ENCODE data around the gene NDUFA6. TPM values are rescaled to one million over a fixed set of nuclear protein-coding genes. Genes with fewer than 3 reads are reported as not detected.

Gene NDUFA6
- total and polyA plus RNA-seq, 10 of the 15 experiments (the other 5 are each of a cell fraction or from before 2014, with no cell fraction given), result 85.9 to 511 (median 128) TPM

- Histone ChIP-seq H3K27ac (ENCODE audit: control insufficient read depth, insufficient read depth) (no peak overlapping the region), H3K4me1 (ENCODE audit: control insufficient read depth, insufficient read depth, low read length) (no peaks in the 10 kb centered on the region), H3K4me3 (no peak overlapping the region), H3K79me2 (ENCODE audit: control insufficient read depth, insufficient read depth, low read length) (no peaks in the 10 kb centered on the region), H3K27me3 (replicated peaks in 1 of 2; ENCODE audit: control insufficient read depth in 2 of 2, insufficient read depth in 2 of 2, low read length in 1 of 2) (no peaks in the 10 kb centered on the region), H4K20me1 (ENCODE audit: control insufficient read depth, insufficient read depth) (no peaks in the 10 kb centered on the region), H3K36me3 (ENCODE audit: control insufficient read depth in 2 of 2, insufficient read depth in 2 of 2, low read length in 1 of 2) (peaks cover 14 to 28% of the 10 kb centered on the region in 2 experiments), H3K9me3 (replicated peaks; ENCODE audit: control insufficient read depth, insufficient read depth, low read length) (peaks cover 7% of the 10 kb centered on the region; the same call in 1 of the 3 replicates), H2AFZ (ENCODE audit: control insufficient read depth, low read depth, low read length) (no peak overlapping the region), H3K9ac (ENCODE audit: control insufficient read depth, insufficient read depth, low read length) (no peak overlapping the region), H3K4me2 (ENCODE audit: control insufficient read depth, insufficient read depth) (no peak overlapping the region)
- FAIRE-seq (no peak), DNase-seq (ENCODE audit: low read depth, low spot score) (no peak), ATAC-seq (no peak)
- ChIA-PET POLR2A (interaction anchor here (0.6 to 0.8 kb wide), 2 partner anchors 18 to 379 kb away, joined by 3 read pairs; no protein-coding TSS in a partner anchor), RAD21 (ENCODE audit: unreplicated experiment) (no interaction called here), SMC1A (ENCODE audit: uncharacterized antibody, unreplicated experiment) (interaction anchor here (1.0 kb wide), 1 partner anchor 21 kb away, joined by 3 read pairs; no protein-coding TSS in a partner anchor), CTCF (no interaction called here)
- 96% methylated on average over 10 of the region's 10 CpGs for WGBS (ENCODE audit: insufficient coverage, insufficient replicate concordance, low lambda C conversion rate, missing lambda C conversion rate)
- intact Hi-C loops (cut with micrococcal nuclease; ENCODE audit: unreplicated experiment), result no loop called here
- BruUV-seq (replicated peaks), result no TSS peak
- TF ChIP-seq ZSCAN29 (IDR thresholded peaks at IDR 0.05) (no peak), ASH2L (IDR thresholded peaks at IDR 0.05; ENCODE audit: borderline replicate concordance, low read depth) (no peak), GABPA (IDR thresholded peaks at IDR 0.05; ENCODE audit: low read depth) (no peak), ETV6 (conservative IDR thresholded peaks at IDR 0.05 in 1 of 2, IDR thresholded peaks at IDR 0.05 in 1 of 2; ENCODE audit: borderline replicate concordance in 1 of 2, low read depth in 1 of 2) (no peak), HDAC6 (IDR thresholded peaks at IDR 0.05; ENCODE audit: unreplicated experiment) (no peak), MXI1 (IDR thresholded peaks at IDR 0.05; ENCODE audit: low read depth, low read length) (no peak), TBL1XR1 (IDR thresholded peaks at IDR 0.05; ENCODE audit: low read depth, low read length) (no peak), ATF2 (IDR thresholded peaks at IDR 0.05; ENCODE audit: low read length) (no peak), WRNIP1 (IDR thresholded peaks at IDR 0.05; ENCODE audit: borderline replicate concordance, low read depth, low read length) (no peak), EED (IDR thresholded peaks at IDR 0.05; ENCODE audit: low read depth) (no peak), SRF (IDR thresholded peaks at IDR 0.05; ENCODE audit: low read depth in 2 of 2, low read length in 2 of 2) (no peak), ZNF24 (IDR thresholded peaks at IDR 0.05) (no peak), EGR1 (IDR thresholded peaks at IDR 0.05; ENCODE audit: borderline replicate concordance in 1 of 2, low read depth in 2 of 2, low read length in 2 of 2) (no peak), BMI1 (IDR thresholded peaks at IDR 0.05; ENCODE audit: borderline replicate concordance) (no peak), MYC (IDR thresholded peaks at IDR 0.05; ENCODE audit: insufficient read depth, insufficient read length, insufficient replicate concordance, low read length, severe bottlenecking) (no peak), E2F4 (IDR thresholded peaks at IDR 0.05; ENCODE audit: low read depth, low read length) (no peak), E4F1 (IDR thresholded peaks at IDR 0.05; ENCODE audit: borderline replicate concordance, partially characterized antibody) (no peak), FOS (IDR thresholded peaks at IDR 0.05; ENCODE audit: borderline replicate concordance, extremely low read depth, insufficient read length) (no peak)
- in situ Hi-C loops (cut with MboI), result no loop called here
Measured at GRCh38 chr22:42062506-42063170, 27.9 kb downstream of the NDUFA6 start.

All from GM12878 (cell line).